Metanephros (tissue), 1 donor: Measurements from ENCODE around the gene TMEM252. TPM values are rescaled to one million over a fixed set of nuclear protein-coding genes. Genes with fewer than 3 reads are reported as not detected.

Experiments used
- total RNA-seq: library from RNA; depleted of rRNA; stranded (reverse); fragments of >200 nt; gene quantifications from one replicate; pipeline ENCODE4 v1.2.3, GENCODE V29; 2014

TMEM252 gene
- 5.7 TPM for total RNA-seq

GRCh38 chr9:68540712-68541535 lies at the start of gene TMEM252:
TSS of gene TMEM252 (minus strand) at chr9:68540883. CDS start at chr9:68540814, 69 bp downstream.

Other genes starting within 250 kb of the TMEM252 start
- not detected for gene FOXD4L3, start 238.0 kb downstream of the TMEM252 start, total RNA-seq
- gene PGM5, start 184.3 kb downstream of the TMEM252 start, total RNA-seq: 54.2 TPM
- 7.0 TPM for gene PIP5K1B, start 164.4 kb upstream of the TMEM252 start, total RNA-seq